SK-N-SH (cell line): ENCODE data around the gene SUPT4H1. TPM values are rescaled to one million over a fixed set of nuclear protein-coding genes. Genes with fewer than 3 reads are reported as not detected.

Experiments
- CTCF ChIA-PET: fragments of 300-600, 350-600 bp; formaldehyde crosslinking; extraction: SDS; loops from one replicate; lab custom pipeline; 2021; lab: Yijun Ruan, JAX
- POLR2A ChIA-PET: fragments of 350-600 bp; sonication (Branson Sonifier 250); formaldehyde crosslinking; extraction: SDS; loops from one replicate; lab custom pipeline; 2020; ENCODE audit warnings: antibody characterized with exemption, inconsistent platforms; lab: Yijun Ruan, JAX
- DNase-seq: peaks from one replicate; pipeline ENCODE4 v3.0.0; 2012
- H2AFZ ChIP-seq: fragments of 200-600 bp; sonication (generic); 2 replicates; pipeline ENCODE4 v1.8.1; 2016; ENCODE audit warnings: antibody characterized with exemption, mild to moderate bottlenecking, low read depth
- H3F3A ChIP-seq: fragments of 200-600 bp; sonication (generic); replicated peaks from 2 replicates; pipeline ENCODE3; 2016; ENCODE audit warnings: antibody characterized with exemption, mild to moderate bottlenecking; ENCODE audit not compliant: insufficient read depth
- H3K27ac ChIP-seq, 2 experiments: fragments of 200-500 bp in 1 of 2; fragments of 200-600 bp in 1 of 2; sonication (Bioruptor generic) in 1 of 2; sonication (generic), shearing (Covaris generic) in 1 of 2; 2 replicates each; pipeline versions ENCODE4 v1.5.1 to v1.6.1; 2014 to 2016; ENCODE audit warnings: low read depth in 2 of 2, inconsistent platforms in 1 of 2, low read length in 1 of 2, mild to moderate bottlenecking in 1 of 2, mixed read lengths in 1 of 2
- H3K27me3 ChIP-seq: fragments of 200-600 bp; sonication (generic), shearing (Covaris generic); 2 replicates; pipeline ENCODE4 v1.6.1; 2016; ENCODE audit warnings: mixed run types; ENCODE audit not compliant: insufficient read depth
- H3K36me3 ChIP-seq, 2 experiments: fragments of 200-500 bp in 1 of 2; fragments of 200-600 bp in 1 of 2; sonication (Bioruptor generic) in 1 of 2; sonication (generic) in 1 of 2; replicated peaks in 1 of 2; 2 replicates each; pipeline versions ENCODE3 to v1.5.1; 2014 to 2016; ENCODE audit warnings: low read length in 1 of 2, mild to moderate bottlenecking in 1 of 2; ENCODE audit not compliant: insufficient read depth in 2 of 2, control insufficient read depth in 1 of 2
- H3K4me1 ChIP-seq, 2 experiments: fragments of 200-500 bp in 1 of 2; fragments of 200-600 bp in 1 of 2; sonication (Bioruptor generic) in 1 of 2; sonication (generic), shearing (Covaris generic) in 1 of 2; 2 replicates each; pipeline versions ENCODE4 v1.5.1 to v1.6.1; 2014 to 2016; ENCODE audit warnings: low read depth in 1 of 2, low read length in 1 of 2, mixed run types in 1 of 2; ENCODE audit not compliant: insufficient read depth in 2 of 2, control insufficient read depth in 1 of 2
- H3K4me2 ChIP-seq: fragments of 200-600 bp; sonication (generic), shearing (Covaris generic); 2 replicates; pipeline ENCODE4 v1.6.1; 2017; ENCODE audit warnings: mixed run types
- H3K4me3 ChIP-seq, 2 experiments: fragments of 200-500 bp in 1 of 2; fragments of 200-600 bp in 1 of 2; sonication (Bioruptor generic) in 1 of 2; sonication (generic), shearing (Covaris generic) in 1 of 2; 2 replicates each; pipeline versions ENCODE4 v1.5.1 to v1.8.1; 2014 to 2016; ENCODE audit warnings: low read depth in 2 of 2, inconsistent platforms in 1 of 2, low read length in 1 of 2, mild to moderate bottlenecking in 1 of 2, mixed read lengths in 1 of 2, moderate library complexity in 1 of 2
- H3K79me2 ChIP-seq: fragments of 200-600 bp; sonication (generic); 2 replicates; pipeline ENCODE4 v1.8.1; 2017; ENCODE audit warnings: mild to moderate bottlenecking; ENCODE audit not compliant: insufficient read depth
- H3K9ac ChIP-seq: fragments of 200-600 bp; sonication (generic); 2 replicates; pipeline ENCODE4 v1.6.1; 2017; ENCODE audit warnings: mixed run types
- H3K9me2 ChIP-seq: fragments of 200-600 bp; sonication (generic); 2 replicates; pipeline ENCODE4 v1.6.1; 2017; ENCODE audit warnings: mixed run types
- H3K9me3 ChIP-seq: fragments of 200-600 bp; sonication (generic); 2 replicates; pipeline ENCODE4 v1.6.1; 2017; ENCODE audit warnings: mixed run types, mild to moderate bottlenecking, moderate library complexity
- H4K20me1 ChIP-seq: fragments of 200-600 bp; sonication (generic); 2 replicates; pipeline ENCODE4 v1.6.1; 2017; ENCODE audit warnings: mild to moderate bottlenecking, mixed run types; ENCODE audit not compliant: insufficient read depth
- CTCF ChIP-seq: fragments of 200-600 bp; sonication (generic); IDR thresholded peaks from 2 replicates; pipeline ENCODE4 v1.6.1; 2017; ENCODE audit warnings: antibody characterized with exemption, mild to moderate bottlenecking, moderate library complexity
- ELF1 ChIP-seq: IDR thresholded peaks from 2 replicates; pipeline ENCODE4 v1.4.0; 2012
- EP300 ChIP-seq, 2 experiments: IDR thresholded peaks; 2 replicates each; pipeline versions ENCODE4 v1.4.0 to v1.6.1; 2012; ENCODE audit warnings: borderline replicate concordance in 1 of 2, low read depth in 1 of 2, low read length in 1 of 2
- FOXJ3 ChIP-seq: sonication (generic); formaldehyde crosslinking; IDR thresholded peaks from 2 replicates; pipeline ENCODE4 v1.5.1; 2020; ENCODE audit warnings: mild to moderate bottlenecking, missing genetic modification reagents
- GABPA ChIP-seq: IDR thresholded peaks from 2 replicates; pipeline ENCODE4 v1.4.0; 2012; ENCODE audit warnings: low read depth, mild to moderate bottlenecking
- MEF2A ChIP-seq: IDR thresholded peaks from 2 replicates; pipeline ENCODE4 v1.4.0; 2012; ENCODE audit warnings: low read depth, borderline replicate concordance
- MXI1 ChIP-seq: IDR thresholded peaks from 2 replicates; pipeline ENCODE4 v1.6.1; 2012; ENCODE audit warnings: mild to moderate bottlenecking, low read depth, low read length, improper control_type of control experiment
- NRF1 ChIP-seq: IDR thresholded peaks from 2 replicates; pipeline ENCODE4 v1.6.1; 2012; ENCODE audit warnings: low read depth, mild to moderate bottlenecking, low read length
- RAD21 ChIP-seq: IDR thresholded peaks from 2 replicates; pipeline ENCODE4 v1.6.1; 2012; ENCODE audit warnings: mild to moderate bottlenecking, low read length
- RCOR1 ChIP-seq: fragments of 150-350 bp; IDR thresholded peaks from 2 replicates; pipeline ENCODE4 v1.6.1; 2017; ENCODE audit warnings: antibody characterized with exemption, low read length
- RFX5 ChIP-seq: IDR thresholded peaks from 2 replicates; pipeline ENCODE4 v1.6.1; 2012; ENCODE audit warnings: mild to moderate bottlenecking, improper control_type of control experiment, low read length
- RXRA ChIP-seq: IDR thresholded peaks from 2 replicates; pipeline ENCODE4 v1.4.0; 2012; ENCODE audit warnings: low read depth, mild to moderate bottlenecking, borderline replicate concordance
- SMC3 ChIP-seq: IDR thresholded peaks from 2 replicates; pipeline ENCODE4 v1.6.1; 2012; ENCODE audit warnings: low read depth, low read length, improper control_type of control experiment
- TAF1 ChIP-seq: IDR thresholded peaks from 2 replicates; pipeline ENCODE4 v1.6.1; 2012; ENCODE audit warnings: low read depth, mild to moderate bottlenecking, low read length, moderate library complexity, borderline replicate concordance
- TCF12 ChIP-seq: IDR thresholded peaks from 2 replicates; pipeline ENCODE4 v1.4.0; 2012
- USF1 ChIP-seq: IDR thresholded peaks from 2 replicates; pipeline ENCODE4 v1.4.0; 2012; ENCODE audit warnings: low read depth, borderline replicate concordance
- USF2 ChIP-seq: fragments of 150-350 bp; IDR thresholded peaks from 2 replicates; pipeline ENCODE4 v1.6.1; 2017; ENCODE audit warnings: antibody characterized with exemption, low read length, low read depth, borderline replicate concordance
- WGBS: methylation state at CpG from one replicate; pipeline ENCODE4 v1.1.6; 2017; ENCODE audit warnings: low lambda C conversion rate; 5-methylcytosine and 5-hydroxymethylcytosine counted together
- polyA plus RNA-seq, 3 experiments: library from polyadenylated mRNA; depleted of rRNA; stranded (reverse); fragments of >200 nt; gene quantifications; 2 replicates each; pipeline ENCODE4 v1.2.3, GENCODE V29; 2012
- TF ChIP-seq, protein P1 (sequence below): IDR thresholded peaks from 2 replicates; pipeline ENCODE4 v1.4.0; 2012; ENCODE audit warnings: low read depth
- TF ChIP-seq, protein P2 (sequence below): fragments of 150-350 bp; IDR thresholded peaks from 2 replicates; pipeline ENCODE4 v1.6.1; 2016; ENCODE audit warnings: mild to moderate bottlenecking, low read depth, low read length

Gene SUPT4H1
- polyA plus RNA-seq, 1 of the 3 experiments (the other 2 are of a cell fraction): 165 TPM

DNA sequence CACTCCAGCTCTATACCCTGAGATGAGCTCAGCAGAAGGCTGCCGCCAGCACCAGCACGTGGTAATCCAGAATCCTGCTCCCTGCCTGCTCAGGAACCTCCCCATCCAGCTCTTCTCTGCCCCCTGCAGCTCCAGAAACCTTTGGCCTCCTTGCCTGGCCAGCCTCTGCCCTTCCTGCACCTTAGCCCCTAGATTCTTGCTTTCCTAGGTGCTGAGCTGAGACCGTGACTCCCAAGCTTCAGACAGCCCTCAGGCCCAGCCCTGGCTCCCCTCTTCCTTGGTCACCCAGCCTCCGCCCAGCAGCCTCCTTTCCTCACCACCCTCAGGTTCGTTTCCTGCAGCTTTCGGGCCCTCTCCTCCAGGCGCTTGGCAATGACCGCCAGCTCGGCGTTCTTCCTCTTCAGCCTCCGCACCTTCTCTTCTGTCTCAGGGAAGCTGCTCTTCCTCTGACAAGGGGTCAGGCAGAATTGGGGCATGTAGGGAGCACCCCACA, 26.0 kb downstream of the SUPT4H1 start:
- Histone ChIP-seq H3K4me2 (no peak overlapping the region), H2AFZ (no peak overlapping the region), H3F3A (no peaks in the 10 kb centered on the region), H3K9ac (no peak overlapping the region), H3K27me3 (peaks cover 21% of the 10 kb centered on the region; the same call in 1 of the 2 replicates), H3K4me1 (peaks cover 0 to 40% of the 10 kb centered on the region in 2 experiments; a peak in 1 of 4 replicates), H3K79me2 (no peaks in the 10 kb centered on the region), H3K36me3 (no peaks in the 10 kb centered on the region), H3K9me2 (no peaks in the 10 kb centered on the region), H3K9me3 (no peaks in the 10 kb centered on the region), H3K4me3 (no peak overlapping the region), H4K20me1 (no peaks in the 10 kb centered on the region), H3K27ac (no peak overlapping the region)
- TF ChIP-seq EP300 (IDR thresholded peaks at IDR 0.05; ENCODE audit: borderline replicate concordance in 1 of 2, low read depth in 1 of 2, low read length in 1 of 2) (no peak), NRF1 (no peak), RFX5 (no peak), MXI1 (no peak), RAD21 (no peak), ELF1 (no peak), USF1 (no peak), CTCF (no peak), MEF2A (no peak), GABPA (no peak), RCOR1 (no peak), FOXJ3 (no peak), SMC3 (no peak), RXRA (no peak), TAF1 (no peak), TCF12 (no peak), USF2 (no peak)
- TF ChIP-seq, protein P1, sequence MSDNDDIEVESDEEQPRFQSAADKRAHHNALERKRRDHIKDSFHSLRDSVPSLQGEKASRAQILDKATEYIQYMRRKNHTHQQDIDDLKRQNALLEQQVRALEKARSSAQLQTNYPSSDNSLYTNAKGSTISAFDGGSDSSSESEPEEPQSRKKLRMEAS: no peak
- TF ChIP-seq, protein P2, sequence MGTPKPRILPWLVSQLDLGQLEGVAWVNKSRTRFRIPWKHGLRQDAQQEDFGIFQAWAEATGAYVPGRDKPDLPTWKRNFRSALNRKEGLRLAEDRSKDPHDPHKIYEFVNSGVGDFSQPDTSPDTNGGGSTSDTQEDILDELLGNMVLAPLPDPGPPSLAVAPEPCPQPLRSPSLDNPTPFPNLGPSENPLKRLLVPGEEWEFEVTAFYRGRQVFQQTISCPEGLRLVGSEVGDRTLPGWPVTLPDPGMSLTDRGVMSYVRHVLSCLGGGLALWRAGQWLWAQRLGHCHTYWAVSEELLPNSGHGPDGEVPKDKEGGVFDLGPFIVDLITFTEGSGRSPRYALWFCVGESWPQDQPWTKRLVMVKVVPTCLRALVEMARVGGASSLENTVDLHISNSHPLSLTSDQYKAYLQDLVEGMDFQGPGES: no peak
- ChIA-PET CTCF (interaction anchor here (0.9 to 2.0 kb wide), 3 partner anchors 9 to 76 kb away, joined by 6 to 7 read pairs (median 7); no protein-coding TSS in a partner anchor), POLR2A (interaction anchor here (0.6 to 5.8 kb wide), 3 partner anchors 10 to 168 kb away, joined by 4 to 57 read pairs (median 11); partner anchors contain the start of gene SUPT4H1)
- peak; percentile 33 for DNase-seq
- WGBS: 86% methylated on average over 11 of the region's 11 CpGs
